NCI-H146 treated with DMSO at 0.1 percent for 48 hours (cell line): ENCODE measurements around the gene PPP2R5A.
"Not testable (repeated sequence)": the region's sequence is repeated elsewhere in the genome, so short reads cannot be mapped to it uniquely, and the experiment has no call there.

Experiments
- DNase-seq: peaks from one replicate; lab custom pipeline; 2025; ENCODE audit not compliant: unreplicated experiment; lab: John Stamatoyannopoulos, UW

Gene PPP2R5A

GRCh38 chr1:212267017-212267416 lies 18.2 kb upstream of the PPP2R5A start:
- no peak for DNase-seq

- no peak for DNase-seq
Measured at GRCh38 chr1:212267460-212267859, 17.8 kb upstream of the PPP2R5A start.

- no peak for DNase-seq
Measured at GRCh38 chr1:212269306-212269705, 15.9 kb upstream of the PPP2R5A start.

GRCh38 chr1:212270564-212270963 lies 14.6 kb upstream of the PPP2R5A start:
- no peak for DNase-seq

- DNase-seq, result no peak
Measured at GRCh38 chr1:212271234-212271633, 14.0 kb upstream of the PPP2R5A start.

GRCh38 chr1:212271823-212272485 lies 13.3 kb upstream of the PPP2R5A start:
- no peak for DNase-seq

- no peak for DNase-seq
Measured at GRCh38 chr1:212281590-212281989, 3.6 kb upstream of the PPP2R5A start.

GRCh38 chr1:212283741-212284140 lies 1.5 kb upstream of the PPP2R5A start:
- no peak for DNase-seq

GRCh38 chr1:212284332-212284743 lies 872 bp upstream of the PPP2R5A start:
- no peak for DNase-seq

GRCh38 chr1:212285685-212286555 lies 710 bp downstream of the PPP2R5A start:
- peak; percentile 49 for DNase-seq

- no peak for DNase-seq
Measured at GRCh38 chr1:212286556-212287131, 1.4 kb downstream of the PPP2R5A start.

GRCh38 chr1:212287261-212287895 lies 2.2 kb downstream of the PPP2R5A start:
- DNase-seq, result no peak

- DNase-seq, result not testable (repeated sequence)
Measured at GRCh38 chr1:212287995-212288394, 2.8 kb downstream of the PPP2R5A start.

GRCh38 chr1:212288615-212289014 lies 3.4 kb downstream of the PPP2R5A start:
- DNase-seq, result no peak

- DNase-seq, result no peak
Measured at GRCh38 chr1:212289262-212290077, 4.3 kb downstream of the PPP2R5A start.

- no peak for DNase-seq
Measured at GRCh38 chr1:212290608-212291007, 5.4 kb downstream of the PPP2R5A start.

- peak; percentile 96 for DNase-seq
Measured at GRCh38 chr1:212291505-212292134, 6.4 kb downstream of the PPP2R5A start.

- no peak for DNase-seq
Measured at GRCh38 chr1:212292250-212293105, 7.3 kb downstream of the PPP2R5A start.

GRCh38 chr1:212293579-212293978 lies 8.4 kb downstream of the PPP2R5A start:
- DNase-seq, result no peak
